GM23338 (cell line): ENCODE results near the gene MAPK4. TPM values are rescaled to one million over a fixed set of nuclear protein-coding genes. Genes with fewer than 3 reads are reported as not detected.

Experiments used
- ATAC-seq: fragments of 200-7000 bp; cut with Tn5 transposase; 3 replicates; pipeline ENCODE4 v1.9.1; 2020
- DNase-seq: peaks from one replicate; pipeline ENCODE4 v3.0.0-alpha.2; 2015; ENCODE audit warnings: low spot score
- H2AFZ ChIP-seq: fragments of 200-600 bp; sonication (generic); 2 replicates; pipeline ENCODE4 v1.8.0; 2016; ENCODE audit warnings: antibody characterized with exemption, mild to moderate bottlenecking, moderate library complexity
- H3F3A ChIP-seq: fragments of 200-600 bp; sonication (generic); replicated peaks from 2 replicates; pipeline ENCODE4 v1.8.0; 2017; ENCODE audit warnings: antibody characterized with exemption, mixed run types, low read depth
- H3K27ac ChIP-seq: fragments of 200-600 bp; sonication (generic); 2 replicates; pipeline ENCODE4 v1.6.1; 2016; ENCODE audit warnings: low read depth
- H3K27me3 ChIP-seq: fragments of 200-600 bp; sonication (generic); 2 replicates; pipeline ENCODE4 v1.8.0; 2016; ENCODE audit warnings: mild to moderate bottlenecking, mixed run types, moderate library complexity; ENCODE audit not compliant: insufficient read depth
- H3K36me3 ChIP-seq: fragments of 200-600 bp; sonication (generic); 2 replicates; pipeline ENCODE4 v1.8.0; 2016; ENCODE audit warnings: mild to moderate bottlenecking; ENCODE audit not compliant: insufficient read depth
- H3K4me1 ChIP-seq: fragments of 200-600 bp; sonication (generic); 2 replicates; pipeline ENCODE4 v1.8.0; 2016; ENCODE audit warnings: mild to moderate bottlenecking, moderate library complexity; ENCODE audit not compliant: insufficient read depth
- H3K4me2 ChIP-seq: fragments of 200-600 bp; sonication (generic); 2 replicates; pipeline ENCODE4 v1.7.1; 2017; ENCODE audit warnings: mixed run types
- H3K4me3 ChIP-seq: fragments of 200-600 bp; sonication (generic); 2 replicates; pipeline ENCODE4 v1.6.1; 2016; ENCODE audit warnings: mixed run types
- H3K79me2 ChIP-seq: fragments of 200-600 bp; sonication (generic); replicated peaks from 2 replicates; pipeline ENCODE4 v1.8.0; 2017; ENCODE audit warnings: mild to moderate bottlenecking; ENCODE audit not compliant: insufficient read depth
- H3K9me2 ChIP-seq: fragments of 200-600 bp; sonication (generic); 2 replicates; pipeline ENCODE4 v1.8.0; 2017; ENCODE audit not compliant: insufficient read depth
- H4K20me1 ChIP-seq: fragments of 200-600 bp; sonication (generic); replicated peaks from 2 replicates; pipeline ENCODE4 v1.8.0; 2017; ENCODE audit warnings: mild to moderate bottlenecking; ENCODE audit not compliant: insufficient read depth
- H3K27ac Mint-ChIP-seq: 2 replicates; pipeline ENCODE4 v1.8.0; 2020; ENCODE audit warnings: inconsistent platforms, mild to moderate bottlenecking, moderate library complexity, mixed read lengths
- H3K27me3 Mint-ChIP-seq: 3 replicates; pipeline ENCODE4 v1.8.0; 2022; ENCODE audit warnings: low read depth, mild to moderate bottlenecking, moderate library complexity, mixed read lengths, inconsistent platforms; ENCODE audit not compliant: insufficient read depth, poor library complexity
- H3K36me3 Mint-ChIP-seq: 3 replicates; pipeline ENCODE4 v1.8.0; 2021; ENCODE audit warnings: low read depth, mild to moderate bottlenecking, inconsistent platforms, moderate library complexity, mixed read lengths
- H3K4me1 Mint-ChIP-seq: 3 replicates; pipeline ENCODE4 v1.8.0; 2020; ENCODE audit warnings: mild to moderate bottlenecking, inconsistent platforms, mixed read lengths
- H3K4me3 Mint-ChIP-seq: 3 replicates; pipeline ENCODE4 v1.8.0; 2021; ENCODE audit warnings: moderate library complexity, mild to moderate bottlenecking, inconsistent platforms, mixed read lengths
- H3K9me3 Mint-ChIP-seq: 3 replicates; pipeline ENCODE4 v1.8.0; 2020; ENCODE audit warnings: moderate library complexity, mild to moderate bottlenecking, inconsistent platforms, mixed read lengths
- NANOG ChIP-seq: IDR thresholded peaks from 2 replicates; pipeline ENCODE4 v1.6.1; 2016; ENCODE audit warnings: antibody characterized with exemption, borderline replicate concordance
- ZNF114 ChIP-seq: fragments of 250-450 bp; sonication (Bioruptor Pico); IDR thresholded peaks from 2 replicates; pipeline ENCODE4 v1.5.0; 2020; ENCODE audit warnings: mild to moderate bottlenecking, moderate library complexity
- polyA plus RNA-seq: library from polyadenylated mRNA; unstranded; fragments of >200 nt; fragmentation: Nextera tagmentation; extraction: Ambion mirVana; gene quantifications from 2 replicates; pipeline ENCODE4 v1.2.1, GENCODE V29; 2016
- total RNA-seq: library from RNA; depleted of rRNA; stranded (reverse); fragments of >200 nt; shearing (Covaris generic); gene quantifications from 2 replicates; pipeline ENCODE4 v1.2.3, GENCODE V29; 2014
- TF ChIP-seq, protein P1 (sequence below): fragments of 250-450 bp; sonication (Bioruptor Pico); IDR thresholded peaks from 2 replicates; pipeline ENCODE4 v1.5.0; 2020; ENCODE audit warnings: mild to moderate bottlenecking, moderate library complexity
- TF ChIP-seq, protein P2 (sequence below): IDR thresholded peaks from 2 replicates; pipeline ENCODE4 v1.6.1; 2016; ENCODE audit warnings: antibody characterized with exemption
- TF ChIP-seq, protein P3 (sequence below), 2 experiments: fragments of 200-600 bp in 1 of 2; sonication (generic) in 1 of 2; conservative IDR thresholded peaks; 2 replicates each; pipeline versions ENCODE4 v1.5.1 to v1.6.1; 2016 to 2017; ENCODE audit warnings: antibody characterized with exemption in 2 of 2, low read depth in 2 of 2, mild to moderate bottlenecking in 2 of 2, moderate library complexity in 1 of 2

The MAPK4 gene
- total and polyA plus RNA-seq, 2 experiments from 2014 or later = 1.3 to 4.4 TPM

DNA sequence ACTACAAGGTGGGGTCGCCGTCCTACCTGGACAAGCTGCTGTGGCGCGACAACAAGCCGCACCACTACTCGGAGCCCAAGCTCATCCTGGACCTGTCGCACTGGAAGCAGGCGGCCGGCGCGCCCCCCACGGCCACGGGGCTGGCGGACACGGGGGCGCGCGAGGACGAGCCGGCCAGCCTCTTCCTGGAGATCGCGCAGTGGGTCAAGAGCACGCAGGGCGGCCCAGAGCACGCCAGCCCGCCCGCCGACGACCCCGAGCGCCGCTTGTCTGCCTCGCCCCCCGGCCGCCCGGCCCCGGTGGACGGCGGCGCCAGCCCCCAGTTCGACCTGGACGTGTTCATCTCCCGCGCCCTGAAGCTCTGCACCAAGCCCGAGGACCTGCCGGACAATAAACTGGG lies 169.5 kb downstream of the MAPK4 start:
- Histone ChIP-seq H2AFZ (no peak overlapping the region; the same call in 1 of the 2 replicates), H3K79me2 (no peaks in the 10 kb centered on the region), H3K9me2 (0 out of 2 replicates have a peak, but pooled peaks cover 3% of the 10 kb centered on the region), H3K27ac (no peak overlapping the region), H3K4me3 (no peak overlapping the region), H4K20me1 (no peaks in the 10 kb centered on the region), H3K27me3 (no peaks in the 10 kb centered on the region), H3K4me1 (0 out of 2 replicates have a peak, but pooled peaks cover 9% of the 10 kb centered on the region), H3K4me2 (no peak overlapping the region), H3K36me3 (no peaks in the 10 kb centered on the region), H3F3A (no peaks in the 10 kb centered on the region)
- Mint-ChIP-seq H3K4me1 (peaks cover 11% of the 10 kb centered on the region), H3K27me3 (peaks cover 5% of the 10 kb centered on the region), H3K9me3 (no peaks in the 10 kb centered on the region), H3K4me3 (no peak overlapping the region), H3K36me3 (no peaks in the 10 kb centered on the region; the same call in 2 of the 3 replicates), H3K27ac (no peak overlapping the region)
- ATAC-seq = no peak
- TF ChIP-seq NANOG (no peak), ZNF114 (CRISPR knock-in tag) (no peak)
- TF ChIP-seq, protein P1, sequence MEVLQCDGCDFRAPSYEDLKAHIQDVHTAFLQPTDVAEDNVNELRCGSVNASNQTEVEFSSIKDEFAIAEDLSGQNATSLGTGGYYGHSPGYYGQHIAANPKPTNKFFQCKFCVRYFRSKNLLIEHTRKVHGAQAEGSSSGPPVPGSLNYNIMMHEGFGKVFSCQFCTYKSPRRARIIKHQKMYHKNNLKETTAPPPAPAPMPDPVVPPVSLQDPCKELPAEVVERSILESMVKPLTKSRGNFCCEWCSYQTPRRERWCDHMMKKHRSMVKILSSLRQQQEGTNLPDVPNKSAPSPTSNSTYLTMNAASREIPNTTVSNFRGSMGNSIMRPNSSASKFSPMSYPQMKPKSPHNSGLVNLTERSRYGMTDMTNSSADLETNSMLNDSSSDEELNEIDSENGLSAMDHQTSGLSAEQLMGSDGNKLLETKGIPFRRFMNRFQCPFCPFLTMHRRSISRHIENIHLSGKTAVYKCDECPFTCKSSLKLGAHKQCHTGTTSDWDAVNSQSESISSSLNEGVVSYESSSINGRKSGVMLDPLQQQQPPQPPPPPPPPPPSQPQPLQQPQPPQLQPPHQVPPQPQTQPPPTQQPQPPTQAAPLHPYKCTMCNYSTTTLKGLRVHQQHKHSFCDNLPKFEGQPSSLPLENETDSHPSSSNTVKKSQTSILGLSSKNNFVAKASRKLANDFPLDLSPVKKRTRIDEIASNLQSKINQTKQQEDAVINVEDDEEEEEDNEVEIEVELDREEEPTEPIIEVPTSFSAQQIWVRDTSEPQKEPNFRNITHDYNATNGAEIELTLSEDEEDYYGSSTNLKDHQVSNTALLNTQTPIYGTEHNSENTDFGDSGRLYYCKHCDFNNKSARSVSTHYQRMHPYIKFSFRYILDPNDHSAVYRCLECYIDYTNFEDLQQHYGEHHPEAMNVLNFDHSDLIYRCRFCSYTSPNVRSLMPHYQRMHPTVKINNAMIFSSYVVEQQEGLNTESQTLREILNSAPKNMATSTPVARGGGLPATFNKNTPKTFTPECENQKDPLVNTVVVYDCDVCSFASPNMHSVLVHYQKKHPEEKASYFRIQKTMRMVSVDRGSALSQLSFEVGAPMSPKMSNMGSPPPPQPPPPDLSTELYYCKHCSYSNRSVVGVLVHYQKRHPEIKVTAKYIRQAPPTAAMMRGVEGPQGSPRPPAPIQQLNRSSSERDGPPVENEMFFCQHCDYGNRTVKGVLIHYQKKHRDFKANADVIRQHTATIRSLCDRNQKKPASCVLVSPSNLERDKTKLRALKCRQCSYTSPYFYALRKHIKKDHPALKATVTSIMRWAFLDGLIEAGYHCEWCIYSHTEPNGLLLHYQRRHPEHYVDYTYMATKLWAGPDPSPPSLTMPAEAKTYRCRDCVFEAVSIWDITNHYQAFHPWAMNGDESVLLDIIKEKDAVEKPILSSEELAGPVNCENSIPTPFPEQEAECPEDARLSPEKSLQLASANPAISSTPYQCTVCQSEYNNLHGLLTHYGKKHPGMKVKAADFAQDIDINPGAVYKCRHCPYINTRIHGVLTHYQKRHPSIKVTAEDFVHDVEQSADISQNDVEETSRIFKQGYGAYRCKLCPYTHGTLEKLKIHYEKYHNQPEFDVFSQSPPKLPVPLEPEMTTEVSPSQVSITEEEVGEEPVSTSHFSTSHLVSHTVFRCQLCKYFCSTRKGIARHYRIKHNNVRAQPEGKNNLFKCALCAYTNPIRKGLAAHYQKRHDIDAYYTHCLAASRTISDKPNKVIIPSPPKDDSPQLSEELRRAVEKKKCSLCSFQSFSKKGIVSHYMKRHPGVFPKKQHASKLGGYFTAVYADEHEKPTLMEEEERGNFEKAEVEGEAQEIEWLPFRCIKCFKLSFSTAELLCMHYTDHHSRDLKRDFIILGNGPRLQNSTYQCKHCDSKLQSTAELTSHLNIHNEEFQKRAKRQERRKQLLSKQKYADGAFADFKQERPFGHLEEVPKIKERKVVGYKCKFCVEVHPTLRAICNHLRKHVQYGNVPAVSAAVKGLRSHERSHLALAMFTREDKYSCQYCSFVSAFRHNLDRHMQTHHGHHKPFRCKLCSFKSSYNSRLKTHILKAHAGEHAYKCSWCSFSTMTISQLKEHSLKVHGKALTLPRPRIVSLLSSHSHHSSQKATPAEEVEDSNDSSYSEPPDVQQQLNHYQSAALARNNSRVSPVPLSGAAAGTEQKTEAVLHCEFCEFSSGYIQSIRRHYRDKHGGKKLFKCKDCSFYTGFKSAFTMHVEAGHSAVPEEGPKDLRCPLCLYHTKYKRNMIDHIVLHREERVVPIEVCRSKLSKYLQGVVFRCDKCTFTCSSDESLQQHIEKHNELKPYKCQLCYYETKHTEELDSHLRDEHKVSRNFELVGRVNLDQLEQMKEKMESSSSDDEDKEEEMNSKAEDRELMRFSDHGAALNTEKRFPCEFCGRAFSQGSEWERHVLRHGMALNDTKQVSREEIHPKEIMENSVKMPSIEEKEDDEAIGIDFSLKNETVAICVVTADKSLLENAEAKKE (CRISPR knock-in tag) = no peak
- TF ChIP-seq, protein P2, sequence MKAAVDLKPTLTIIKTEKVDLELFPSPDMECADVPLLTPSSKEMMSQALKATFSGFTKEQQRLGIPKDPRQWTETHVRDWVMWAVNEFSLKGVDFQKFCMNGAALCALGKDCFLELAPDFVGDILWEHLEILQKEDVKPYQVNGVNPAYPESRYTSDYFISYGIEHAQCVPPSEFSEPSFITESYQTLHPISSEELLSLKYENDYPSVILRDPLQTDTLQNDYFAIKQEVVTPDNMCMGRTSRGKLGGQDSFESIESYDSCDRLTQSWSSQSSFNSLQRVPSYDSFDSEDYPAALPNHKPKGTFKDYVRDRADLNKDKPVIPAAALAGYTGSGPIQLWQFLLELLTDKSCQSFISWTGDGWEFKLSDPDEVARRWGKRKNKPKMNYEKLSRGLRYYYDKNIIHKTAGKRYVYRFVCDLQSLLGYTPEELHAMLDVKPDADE = no peak
- DNase-seq = no peak

DNA sequence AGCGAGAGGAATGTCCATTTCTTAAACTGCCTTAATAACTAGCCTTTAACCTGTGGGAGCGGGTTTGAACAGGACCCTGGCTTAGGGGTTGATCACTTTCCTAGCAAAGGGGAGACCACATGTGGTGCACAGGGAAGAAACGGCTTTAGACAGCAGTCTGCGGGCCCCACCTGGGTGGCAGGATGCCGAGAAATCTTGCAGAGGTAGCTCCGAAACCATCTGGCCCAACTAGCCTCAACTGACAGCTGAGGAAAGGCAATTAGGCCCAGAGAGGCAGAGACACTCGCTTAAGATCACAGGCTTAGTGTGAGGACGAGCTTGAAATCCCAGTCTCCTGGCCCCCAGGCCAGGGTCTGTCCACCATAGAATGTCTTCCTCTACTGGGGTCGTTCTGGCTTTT lies 170.1 kb downstream of the MAPK4 start:
- Mint-ChIP-seq H3K27me3 (peaks cover 1% of the 10 kb centered on the region), H3K4me1 (peaks cover 12% of the 10 kb centered on the region), H3K9me3 (no peaks in the 10 kb centered on the region), H3K4me3 (no peak overlapping the region), H3K27ac (no peak overlapping the region), H3K36me3 (no peaks in the 10 kb centered on the region; the same call in 2 of the 3 replicates)
- no peak overlapping the region; the same call in 1 of the 2 replicates for H2AFZ ChIP-seq
- H3K4me3 ChIP-seq = no peak overlapping the region
- no peak for DNase-seq
- H3K27ac ChIP-seq = no peak overlapping the region
- 0 out of 2 replicates have a peak, but pooled peaks cover 9% of the 10 kb centered on the region for H3K4me1 ChIP-seq
- ATAC-seq = no peak
- no peaks in the 10 kb centered on the region for H3K36me3 ChIP-seq
- no peaks in the 10 kb centered on the region for H3K79me2 ChIP-seq
- H4K20me1 ChIP-seq = no peaks in the 10 kb centered on the region
- 0 out of 2 replicates have a peak, but pooled peaks cover 3% of the 10 kb centered on the region for H3K9me2 ChIP-seq
- no peaks in the 10 kb centered on the region for H3K27me3 ChIP-seq
- H3K4me2 ChIP-seq = no peak overlapping the region
- no peaks in the 10 kb centered on the region for H3F3A ChIP-seq
- TF ChIP-seq, protein P3, sequence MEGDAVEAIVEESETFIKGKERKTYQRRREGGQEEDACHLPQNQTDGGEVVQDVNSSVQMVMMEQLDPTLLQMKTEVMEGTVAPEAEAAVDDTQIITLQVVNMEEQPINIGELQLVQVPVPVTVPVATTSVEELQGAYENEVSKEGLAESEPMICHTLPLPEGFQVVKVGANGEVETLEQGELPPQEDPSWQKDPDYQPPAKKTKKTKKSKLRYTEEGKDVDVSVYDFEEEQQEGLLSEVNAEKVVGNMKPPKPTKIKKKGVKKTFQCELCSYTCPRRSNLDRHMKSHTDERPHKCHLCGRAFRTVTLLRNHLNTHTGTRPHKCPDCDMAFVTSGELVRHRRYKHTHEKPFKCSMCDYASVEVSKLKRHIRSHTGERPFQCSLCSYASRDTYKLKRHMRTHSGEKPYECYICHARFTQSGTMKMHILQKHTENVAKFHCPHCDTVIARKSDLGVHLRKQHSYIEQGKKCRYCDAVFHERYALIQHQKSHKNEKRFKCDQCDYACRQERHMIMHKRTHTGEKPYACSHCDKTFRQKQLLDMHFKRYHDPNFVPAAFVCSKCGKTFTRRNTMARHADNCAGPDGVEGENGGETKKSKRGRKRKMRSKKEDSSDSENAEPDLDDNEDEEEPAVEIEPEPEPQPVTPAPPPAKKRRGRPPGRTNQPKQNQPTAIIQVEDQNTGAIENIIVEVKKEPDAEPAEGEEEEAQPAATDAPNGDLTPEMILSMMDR (conservative IDR thresholded peaks at IDR 0.05; ENCODE audit: low read depth in 2 of 2) = no peak
